DMS153 (cell line): ENCODE measurements around the gene HLA-DPA1.
A peak's percentile ranks its signal among the peaks of the same experiment; 100 is the strongest.
"Not testable (repeated sequence)": the region's sequence is repeated elsewhere in the genome, so short reads cannot be mapped to it uniquely, and the experiment has no call there.

Experiments
- DNase-seq: peaks from one replicate; lab custom pipeline; 2025; lab: John Stamatoyannopoulos, UW

HLA-DPA1 gene

GRCh38 chr6:33073431-33073871 is at the start of gene HLA-DPA1:
Gene HLA-DPA1 (minus strand): TSS chr6:33073649.
- DNase-seq, result no peak

GRCh38 chr6:33123181-33123580 is 49.7 kb upstream of the HLA-DPA1 start:
- no peak for DNase-seq

GRCh38 chr6:33120001-33120400 is 46.6 kb upstream of the HLA-DPA1 start:
- no peak for DNase-seq

- peak; percentile 35 for DNase-seq
Observed at GRCh38 chr6:33118525-33119123, 45.2 kb upstream of the HLA-DPA1 start.

GRCh38 chr6:33117811-33118277 is 44.4 kb upstream of the HLA-DPA1 start:
- DNase-seq, result no peak

- DNase-seq, result no peak
Observed at GRCh38 chr6:33116841-33117711, 43.6 kb upstream of the HLA-DPA1 start.

GRCh38 chr6:33116417-33116816 is 43.0 kb upstream of the HLA-DPA1 start:
- DNase-seq, result no peak

GRCh38 chr6:33114406-33114805 is 41.0 kb upstream of the HLA-DPA1 start:
- no peak for DNase-seq

GRCh38 chr6:33113755-33114154 is 40.3 kb upstream of the HLA-DPA1 start:
- DNase-seq, result no peak

- peak; percentile 4 for DNase-seq
Observed at GRCh38 chr6:33112148-33112547, 38.7 kb upstream of the HLA-DPA1 start.

GRCh38 chr6:33108307-33108706 is 34.9 kb upstream of the HLA-DPA1 start:
- DNase-seq, result no peak

GRCh38 chr6:33107641-33108040 is 34.2 kb upstream of the HLA-DPA1 start:
- DNase-seq, result no peak

GRCh38 chr6:33105916-33106871 is 32.7 kb upstream of the HLA-DPA1 start:
- DNase-seq, result no peak

GRCh38 chr6:33105386-33105785 is 31.9 kb upstream of the HLA-DPA1 start:
- no peak for DNase-seq

- no peak for DNase-seq
Observed at GRCh38 chr6:33104887-33105286, 31.4 kb upstream of the HLA-DPA1 start.

- no peak for DNase-seq
Observed at GRCh38 chr6:33103776-33104175, 30.3 kb upstream of the HLA-DPA1 start.

- DNase-seq, result not testable (repeated sequence)
Observed at GRCh38 chr6:33101121-33101737, 27.8 kb upstream of the HLA-DPA1 start.

GRCh38 chr6:33095681-33096080 is 22.2 kb upstream of the HLA-DPA1 start:
- no peak for DNase-seq

- no peak for DNase-seq
Observed at GRCh38 chr6:33093855-33094254, 20.4 kb upstream of the HLA-DPA1 start.

GRCh38 chr6:33092385-33092784 is 18.9 kb upstream of the HLA-DPA1 start:
- DNase-seq, result no peak

GRCh38 chr6:33091957-33092356 is 18.5 kb upstream of the HLA-DPA1 start:
- no peak for DNase-seq
